AG09309 (cell line): ENCODE results near the gene COL17A1.

Source experiments
- DNase-seq: peaks from one replicate; pipeline ENCODE4 v3.0.0-alpha.2; 2010; ENCODE audit warnings: low read depth
- H3K4me3 ChIP-seq: 2 replicates; pipeline ENCODE4 v1.5.1; 2011; ENCODE audit warnings: mild to moderate bottlenecking, low read depth, low read length, moderate library complexity; ENCODE audit not compliant: control insufficient read depth
- CTCF ChIP-seq: IDR thresholded peaks from 2 replicates; pipeline ENCODE4 v1.5.1; 2011; ENCODE audit warnings: mild to moderate bottlenecking, low read depth, low read length, inconsistent platforms; ENCODE audit not compliant: insufficient read depth, control insufficient read depth; ENCODE audit errors: missing control alignments

Gene COL17A1

GRCh38 chr10:104085801-104086400, at the start of gene COL17A1:
Gene COL17A1 (minus strand): TSS chr10:104085880. CDS start chr10:104080673, 5,207 bp downstream.
- no peak for TF ChIP-seq CTCF
- H3K4me3 ChIP-seq, result no peak within 1 kb of the TSS
- no peak for DNase-seq

- H3K4me3 ChIP-seq, result no peak overlapping the region
- TF ChIP-seq CTCF, result no peak
- DNase-seq, result no peak
Measured at GRCh38 chr10:104130041-104130440, 44.4 kb upstream of the COL17A1 start.

GRCh38 chr10:104128214-104128613, 42.5 kb upstream of the COL17A1 start:
- no peak for TF ChIP-seq CTCF
- H3K4me3 ChIP-seq, result no peak overlapping the region
- no peak for DNase-seq

- DNase-seq, result no peak
- no peak for TF ChIP-seq CTCF
- no peak overlapping the region for H3K4me3 ChIP-seq
Measured at GRCh38 chr10:104127411-104127810, 41.7 kb upstream of the COL17A1 start.

- peak; percentile 44 for TF ChIP-seq CTCF
- no peak overlapping the region for H3K4me3 ChIP-seq
- DNase-seq, result no peak
Measured at GRCh38 chr10:104123397-104123796, 37.7 kb upstream of the COL17A1 start.

GRCh38 chr10:104122225-104123107, 36.8 kb upstream of the COL17A1 start:
- TF ChIP-seq CTCF, result no peak
- peak overlapping the region; percentile 91 for H3K4me3 ChIP-seq
- no peak for DNase-seq
